ENCODE data around the gene CD274.

The CD274 gene

DNA sequence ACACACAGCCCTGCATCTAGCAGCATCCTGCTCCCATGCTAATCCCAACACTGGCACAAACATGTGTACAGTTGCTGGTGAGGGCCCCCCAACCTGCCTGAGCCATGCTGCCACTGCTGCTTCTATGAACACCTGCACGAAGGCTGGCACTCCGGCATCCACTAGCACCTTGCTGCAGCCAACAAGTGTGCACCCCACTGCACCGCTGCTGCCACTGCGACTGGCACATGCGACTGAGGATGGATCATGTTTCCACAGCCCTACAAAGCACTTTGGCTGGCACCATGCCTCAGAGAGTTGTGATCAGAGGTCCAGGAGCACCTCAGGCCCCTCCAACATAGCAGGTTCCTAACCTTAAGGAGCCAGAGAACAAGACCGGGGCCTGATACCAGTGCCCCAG, 52.2 kb downstream of the CD274 start:
- DNase-seq = no peak

DNA sequence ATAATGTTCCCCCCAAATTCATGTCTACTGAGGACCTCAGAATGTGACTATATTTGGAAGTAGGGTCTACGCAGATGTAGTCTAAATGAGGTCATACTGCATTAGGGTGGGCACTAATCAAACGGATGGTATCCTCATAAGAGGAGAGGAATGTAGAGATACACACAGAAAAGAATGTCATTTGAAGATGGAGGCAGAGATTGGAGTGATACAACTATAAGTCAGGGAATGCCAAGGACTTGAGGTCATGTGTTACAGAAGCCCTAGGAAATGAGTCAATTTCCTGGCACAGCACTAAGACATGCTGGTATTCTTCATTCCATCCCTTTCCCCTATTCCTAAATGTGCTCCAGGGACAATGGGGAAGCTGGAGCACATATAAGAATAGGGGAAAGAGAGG, 59.2 kb downstream of the CD274 start:
- no peak for DNase-seq

DNA sequence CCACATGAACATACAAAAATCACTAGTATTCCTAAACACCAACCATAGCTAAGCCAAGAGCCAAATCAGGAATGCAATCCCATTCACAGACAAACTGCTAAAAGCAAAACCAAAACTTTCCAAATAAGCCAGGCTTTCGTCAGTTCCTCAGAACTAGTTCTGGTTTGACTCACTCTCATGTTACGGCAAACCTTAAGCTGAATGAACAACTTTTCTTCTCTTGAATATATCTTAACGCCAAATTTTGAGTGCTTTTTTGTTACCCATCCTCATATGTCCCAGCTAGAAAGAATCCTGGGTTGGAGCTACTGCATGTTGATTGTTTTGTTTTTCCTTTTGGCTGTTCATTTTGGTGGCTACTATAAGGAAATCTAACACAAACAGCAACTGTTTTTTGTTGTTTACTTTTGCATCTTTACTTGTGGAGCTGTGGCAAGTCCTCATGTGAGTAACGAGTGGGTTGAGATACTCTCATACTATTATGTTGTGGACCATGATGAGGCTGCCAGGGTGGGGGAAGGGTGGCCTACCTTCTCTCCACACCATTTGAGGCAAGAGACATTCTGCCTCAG, 60.1 kb downstream of the CD274 start, which contains the start of gene PDCD1LG2:
Gene PDCD1LG2, plus strand, starts transcription at position 172 of the 572 bp plus-strand sequence. CDS start 12,016 bp downstream, outside the sequence.
- peak; percentile 63 for DNase-seq

DNA sequence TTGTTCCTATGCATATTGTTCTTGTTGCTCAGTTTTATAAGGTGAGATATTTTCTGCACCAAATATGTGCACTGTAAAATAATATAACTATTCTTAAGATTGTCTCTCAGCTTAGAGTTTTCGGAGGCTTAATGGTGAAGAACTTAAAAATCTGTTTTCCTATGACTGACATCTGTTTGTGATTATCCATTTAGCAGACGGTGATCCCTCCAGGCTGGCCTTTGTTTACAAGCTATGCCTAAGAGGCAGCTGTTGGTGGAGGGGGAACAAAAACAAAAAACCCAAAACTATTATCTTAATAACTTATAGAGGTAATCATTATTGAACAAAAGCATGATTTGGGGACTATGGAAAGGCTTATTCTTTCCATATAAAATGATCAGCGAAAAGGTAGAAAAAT, 60.6 kb downstream of the CD274 start:
- DNase-seq = no peak

DNA sequence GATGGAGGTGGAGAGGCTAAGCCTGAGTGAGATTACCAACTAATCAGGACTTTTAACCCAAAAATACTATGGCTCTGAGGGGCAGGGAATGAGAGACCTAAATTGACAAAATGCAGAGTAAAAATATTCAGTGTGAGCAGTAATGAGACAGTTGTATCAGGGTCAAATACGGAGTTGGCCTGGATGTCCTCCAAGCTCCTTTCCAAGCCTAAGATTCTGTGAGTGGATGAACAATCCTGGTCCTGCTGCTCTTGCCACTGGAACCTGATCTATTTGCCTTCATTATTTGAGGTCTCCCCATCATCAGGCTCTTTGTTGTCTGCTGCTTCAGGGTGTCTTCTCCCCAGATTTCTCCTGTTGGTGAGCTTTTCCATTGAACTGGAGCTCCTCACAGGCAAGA, 61.1 kb downstream of the CD274 start:
- DNase-seq = no peak

DNA sequence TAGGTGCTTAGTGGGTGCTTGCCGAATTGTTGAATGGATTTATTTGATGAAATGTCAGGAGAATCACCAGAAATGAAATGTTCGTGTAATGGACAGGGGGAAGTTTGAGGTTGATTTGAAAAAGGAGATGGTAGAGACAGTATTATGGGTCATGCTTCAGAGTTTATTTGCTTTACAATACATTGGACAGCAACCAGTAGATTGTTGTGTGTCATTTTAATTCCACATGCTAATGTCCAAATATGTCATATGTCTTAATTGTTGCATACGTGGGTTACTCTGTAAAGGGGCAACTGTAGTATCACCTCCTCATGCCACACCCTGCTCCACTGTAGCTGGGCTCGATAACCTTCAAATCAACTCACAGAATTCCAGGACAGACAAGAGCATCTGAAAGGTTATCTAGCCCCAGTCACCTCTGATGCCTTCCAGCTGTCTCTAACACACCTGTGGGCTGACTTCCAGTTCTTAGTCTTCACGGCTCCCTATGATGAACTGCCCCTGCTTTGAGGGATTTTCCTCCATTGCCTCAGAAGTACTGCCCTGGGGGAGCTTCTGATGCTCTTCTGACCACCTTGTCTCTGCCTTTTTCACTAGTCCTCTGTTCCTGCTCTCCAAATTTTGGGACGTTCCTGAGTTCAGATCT, 61.7 kb downstream of the CD274 start:
- no peak for DNase-seq

DNA sequence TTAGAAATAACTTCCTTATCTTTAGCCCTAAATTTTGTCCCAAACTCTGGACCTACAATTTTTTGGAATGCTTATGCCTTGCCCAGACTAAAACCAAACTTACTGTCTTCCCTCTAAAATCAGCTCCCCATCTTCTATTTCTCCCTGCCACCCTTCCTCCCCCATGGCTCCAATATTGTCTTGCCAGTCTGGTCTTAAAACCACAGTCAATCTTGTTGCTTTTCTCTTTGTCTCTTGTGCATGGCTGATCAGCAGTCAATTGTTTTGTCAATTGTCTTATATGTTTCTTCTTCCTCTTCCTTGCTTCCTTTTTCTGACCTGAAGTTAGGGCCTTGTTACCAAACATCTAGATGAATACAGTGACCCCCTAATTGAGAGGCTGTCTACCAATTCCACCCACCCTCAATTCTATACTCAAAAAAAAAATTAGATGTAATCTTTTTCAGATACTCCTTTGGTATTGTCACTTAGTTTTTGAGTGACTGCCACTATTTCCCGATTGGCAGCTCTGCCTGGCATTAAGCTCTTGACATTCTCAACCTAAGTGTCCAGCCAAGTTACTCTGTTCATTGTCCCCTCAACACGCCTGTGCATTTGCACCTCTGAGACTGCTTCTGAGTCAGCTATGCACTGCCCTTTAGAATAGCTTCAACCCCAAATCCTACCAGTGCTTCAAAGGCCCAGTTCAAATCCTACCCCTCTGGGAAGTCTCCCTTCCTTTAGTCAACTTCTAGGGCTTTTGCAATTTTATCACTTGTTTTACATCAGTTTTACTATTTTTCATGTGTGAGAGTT, 62.5 kb downstream of the CD274 start:
- no peak for DNase-seq

DNA sequence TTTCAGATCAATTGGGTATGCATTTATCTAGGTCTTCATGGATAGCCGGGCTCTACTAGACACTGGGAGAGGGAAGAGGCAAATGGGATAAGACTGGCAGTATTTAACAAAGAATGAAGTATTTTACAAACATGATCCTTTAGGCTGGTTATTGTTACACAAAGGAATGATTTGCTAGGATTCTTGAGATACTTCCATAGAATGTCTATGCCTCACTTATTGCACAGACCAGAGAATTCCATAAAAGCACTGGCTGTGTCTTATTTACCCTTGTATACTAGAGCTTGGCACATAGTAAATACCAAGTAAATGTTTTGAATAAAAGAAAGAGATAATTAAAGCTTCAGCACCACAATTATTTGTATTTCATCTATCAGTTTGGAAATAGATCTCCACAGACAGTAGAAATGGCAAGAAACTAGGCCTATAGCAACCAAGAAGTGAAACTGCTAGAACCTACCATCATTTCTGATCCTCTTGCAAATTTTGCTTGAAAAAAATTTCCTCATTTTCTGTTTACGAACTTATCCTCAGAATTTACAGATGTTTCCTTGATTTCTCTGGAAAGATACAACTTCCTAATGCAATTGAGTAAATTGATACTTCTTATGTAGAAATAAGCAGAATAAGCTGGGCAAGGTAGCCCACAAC, 63.7 kb downstream of the CD274 start:
- DNase-seq = no peak

DNA sequence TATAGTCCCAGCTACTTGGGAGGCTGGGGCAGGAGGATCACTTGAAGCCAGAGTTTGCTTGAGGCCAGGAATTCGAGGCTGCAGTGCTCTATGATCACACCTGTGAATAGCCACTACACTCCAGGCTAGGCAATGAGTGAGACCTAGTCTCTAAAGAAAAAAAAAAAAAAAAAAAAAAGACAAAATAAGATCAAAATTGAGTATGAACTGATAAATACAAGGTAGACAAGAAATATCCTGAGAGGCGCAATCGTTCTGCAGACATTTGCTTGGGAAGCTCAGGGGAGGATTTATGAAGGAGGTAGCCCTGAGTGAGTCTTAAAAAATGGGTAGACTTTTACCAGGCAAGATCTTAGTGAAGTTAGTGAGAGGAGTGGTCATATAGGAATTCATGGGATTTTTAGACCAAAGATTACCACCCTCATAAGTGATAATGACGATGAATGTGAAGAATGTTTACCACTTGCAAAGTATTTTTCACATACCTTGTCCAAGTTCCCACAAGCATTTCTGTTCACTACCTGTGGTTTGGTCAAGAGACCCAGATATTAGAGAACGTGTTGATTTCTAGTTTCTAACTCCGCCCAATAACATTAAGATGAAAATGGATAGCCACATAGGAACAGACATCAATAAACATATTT, 64.4 kb downstream of the CD274 start:
- DNase-seq = no peak

DNA sequence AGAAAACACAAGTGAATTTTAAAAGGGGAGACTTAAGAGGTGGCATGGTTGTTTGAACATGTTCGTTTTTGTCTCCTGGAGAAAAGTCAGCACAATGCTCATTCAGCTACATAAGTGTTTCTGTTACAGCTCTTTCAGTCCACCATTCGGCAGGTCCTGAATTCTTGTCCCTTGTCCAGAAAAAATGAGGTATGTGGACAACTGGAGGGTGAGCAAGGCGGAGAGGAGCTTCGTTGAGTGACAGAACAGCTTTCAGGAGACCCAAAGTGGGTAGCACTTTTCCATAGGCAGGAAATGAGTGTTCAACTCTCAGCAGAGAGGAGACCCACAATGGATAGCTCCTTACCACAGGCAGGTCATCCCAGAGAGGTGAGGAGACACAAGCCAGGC, 64.9 kb downstream of the CD274 start:
- no peak for DNase-seq

DNA sequence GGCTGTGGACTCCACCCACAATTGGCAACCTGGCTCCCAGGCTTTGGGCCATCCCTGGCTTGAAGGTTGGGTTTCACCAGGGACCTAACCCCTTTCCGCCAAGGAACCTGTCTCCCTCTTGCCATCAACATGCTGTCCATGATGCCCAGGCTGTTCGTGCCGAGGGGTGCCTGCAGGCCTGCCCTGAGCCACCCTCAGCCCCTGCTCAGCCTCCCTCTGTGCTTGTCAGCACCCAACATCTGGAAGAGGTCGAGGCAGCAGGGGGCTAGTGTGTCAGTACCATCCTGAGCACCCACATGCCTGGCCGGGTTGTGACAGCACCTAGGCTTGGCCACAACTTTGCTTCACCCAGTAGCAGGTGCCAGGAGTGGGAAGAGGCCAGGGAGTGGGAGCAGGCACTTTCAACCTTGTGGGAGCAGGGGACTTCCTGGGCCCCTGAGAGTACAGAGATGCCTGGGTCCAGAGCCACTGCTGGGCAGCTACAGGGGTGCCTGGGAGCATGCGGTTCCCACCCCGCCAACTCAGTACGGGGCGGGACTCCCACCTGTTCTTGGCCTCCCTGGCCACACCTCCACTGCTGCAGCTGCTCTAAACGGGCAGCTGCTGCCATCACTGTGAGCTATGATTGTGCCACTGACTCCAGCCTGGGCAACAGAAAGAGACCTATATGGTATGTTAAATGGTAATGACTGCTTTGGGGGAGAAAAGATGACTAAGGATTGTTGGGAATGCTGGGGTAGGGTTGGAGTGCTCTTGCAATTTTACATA, 66.3 kb downstream of the CD274 start:
- no peak for DNase-seq

DNA sequence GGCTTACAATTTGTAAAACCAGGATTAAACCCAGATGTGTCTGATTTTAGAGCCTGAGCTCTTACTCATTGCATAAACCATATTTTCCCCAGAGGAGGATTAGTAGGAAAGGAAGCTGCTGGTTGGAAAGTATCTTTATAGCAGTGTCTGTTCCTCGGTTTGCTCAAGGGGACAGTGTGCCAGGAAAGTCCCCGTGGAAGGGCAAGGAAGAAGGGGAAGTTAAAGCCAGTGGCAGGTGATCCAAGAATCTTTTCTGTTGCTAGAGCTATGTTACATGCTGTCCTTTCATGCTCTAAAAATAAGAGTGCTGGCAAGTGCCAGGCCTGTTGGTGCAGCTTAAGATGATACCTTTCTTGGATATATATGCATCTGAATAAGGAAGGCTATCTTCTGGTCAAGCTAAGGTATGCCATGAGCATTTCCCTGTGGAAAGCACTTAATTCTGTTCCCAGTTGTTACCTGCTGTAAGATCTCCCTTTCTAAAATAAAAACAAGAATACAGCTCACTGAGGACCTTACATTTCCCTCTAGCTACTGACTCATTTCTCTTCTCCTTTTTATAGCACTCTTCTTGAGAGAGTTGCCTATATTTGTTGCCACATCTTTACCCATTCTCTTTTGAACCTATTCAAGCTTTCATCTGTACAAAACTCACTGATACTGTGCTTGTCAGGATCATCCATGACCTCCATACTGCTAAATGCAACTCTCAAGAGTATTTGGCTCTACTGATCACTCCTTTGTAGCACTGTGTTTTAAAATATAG, 68.0 kb downstream of the CD274 start:
- DNase-seq = no peak

DNA sequence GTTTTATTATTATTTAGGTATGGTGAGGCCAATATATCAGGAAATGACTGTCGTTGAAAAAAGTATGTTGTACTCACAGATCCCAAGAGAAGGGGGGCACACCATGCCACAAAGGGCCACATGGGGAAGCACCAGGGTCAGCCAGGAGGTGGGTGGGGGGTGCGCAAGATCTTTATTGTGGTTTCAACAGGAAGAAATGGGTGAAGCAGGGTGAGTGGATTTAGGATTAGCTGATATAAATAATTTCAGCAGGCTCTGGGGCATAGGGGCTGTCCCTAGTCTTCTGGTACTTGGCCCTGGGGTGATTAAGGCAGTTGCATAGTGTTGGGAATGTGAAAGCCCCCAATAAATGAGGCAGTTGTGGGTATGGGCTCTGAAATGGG, 68.6 kb downstream of the CD274 start:
- DNase-seq = no peak

Data from activated naive CD4-positive, alpha-beta T cell treated with anti-CD3 and anti-CD28 coated beads, Interleukin-2, amount 50 U/mL, for 16 hours (primary cell).